PC-3 (cell line): ENCODE results near the gene ZNF296. TPM values are rescaled to one million over a fixed set of nuclear protein-coding genes. Genes with fewer than 3 reads are reported as not detected.

Experiments used
- ATAC-seq: fragments of 200-7000 bp; cut with Tn5 transposase; 2 replicates; pipeline ENCODE4 v1.9.1; 2020; ENCODE audit warnings: mild to moderate bottlenecking, moderate library complexity
- BruUV-seq: library from RNA; stranded (reverse); fragments of 400-500 nt; replicated peaks from 2 replicates; lab custom pipeline; 2021; lab: Mats Ljungman, UMichigan
- CTCF ChIA-PET: fragments of 300-600 bp; sonication (Branson Sonifier 250); formaldehyde crosslinking; loops from one replicate; lab custom pipeline; 2022; ENCODE audit warnings: antibody characterized with exemption; lab: Charles Lee
- POLR2A ChIA-PET: fragments of 300-600 bp; sonication (Branson Sonifier 250); formaldehyde crosslinking; loops from one replicate; lab custom pipeline; 2022; ENCODE audit warnings: antibody characterized with exemption; ENCODE audit not compliant: unreplicated experiment; lab: Charles Lee
- DNase-seq: peaks from one replicate; pipeline ENCODE4 v3.0.0-alpha.2; 2015
- H2AFZ ChIP-seq: fragments of 300-600 bp; sonication (generic); 2 replicates; pipeline ENCODE4 v1.6.0; 2016; ENCODE audit warnings: antibody characterized with exemption, low read length
- H3F3A ChIP-seq: fragments of 300-600 bp; sonication (generic); one replicate; pipeline ENCODE4 v1.6.0; 2017; ENCODE audit warnings: antibody characterized with exemption, low read length, control low read depth, mild to moderate bottlenecking; ENCODE audit not compliant: unreplicated experiment
- H3K27ac ChIP-seq: fragments of 300-600 bp; sonication (generic); 2 replicates; pipeline ENCODE4 v1.5.1; 2016; ENCODE audit warnings: mild to moderate bottlenecking, low read length
- H3K27me3 ChIP-seq: fragments of 300-600 bp; sonication (generic); 2 replicates; pipeline ENCODE4 v1.6.1; 2016; ENCODE audit warnings: low read length, mixed read lengths
- H3K36me3 ChIP-seq: fragments of 300-600 bp; sonication (generic); 2 replicates; pipeline ENCODE4 v1.6.1; 2016; ENCODE audit warnings: low read depth, mixed run types, low read length, mixed read lengths
- H3K4me1 ChIP-seq: fragments of 300-600 bp; sonication (generic); 2 replicates; pipeline ENCODE4 v1.5.1; 2016; ENCODE audit warnings: low read length; ENCODE audit not compliant: insufficient read depth
- H3K4me2 ChIP-seq: fragments of 300-600 bp; sonication (generic); 2 replicates; pipeline ENCODE4 v1.6.0; 2016; ENCODE audit warnings: low read length
- H3K4me3 ChIP-seq: fragments of 300-600 bp; sonication (generic); 2 replicates; pipeline ENCODE4 v1.5.1; 2016; ENCODE audit warnings: mild to moderate bottlenecking, low read length, mixed read lengths
- H3K79me2 ChIP-seq: fragments of 300-600 bp; sonication (generic); 2 replicates; pipeline ENCODE4 v1.6.1; 2017; ENCODE audit warnings: low read length, mixed read lengths
- H3K9ac ChIP-seq: fragments of 300-600 bp; sonication (generic); 2 replicates; pipeline ENCODE4 v1.6.0; 2016; ENCODE audit warnings: mild to moderate bottlenecking, low read length
- H3K9me2 ChIP-seq: fragments of 300-600 bp; sonication (generic); replicated peaks from 2 replicates; pipeline ENCODE4 v1.6.1; 2016; ENCODE audit warnings: mixed run types, low read length, mixed read lengths
- H3K9me3 ChIP-seq: fragments of 300-600 bp; sonication (generic); 2 replicates; pipeline ENCODE4 v1.6.1; 2016; ENCODE audit warnings: low read length, mixed read lengths
- H4K20me1 ChIP-seq: fragments of 300-600 bp; sonication (generic); 2 replicates; pipeline ENCODE4 v1.6.1; 2016; ENCODE audit warnings: low read length, mixed read lengths
- CTCF ChIP-seq: fragments of 300-600 bp; sonication (generic); conservative IDR thresholded peaks from 2 replicates; pipeline ENCODE4 v1.5.1; 2017; ENCODE audit warnings: antibody characterized with exemption, low read depth, mild to moderate bottlenecking, low read length
- EZH2 ChIP-seq: fragments of 300-600 bp; sonication (generic); IDR thresholded peaks from one replicate; pipeline ENCODE4 v1.6.1; 2017; ENCODE audit warnings: antibody characterized with exemption, mild to moderate bottlenecking, low read length; ENCODE audit not compliant: unreplicated experiment
- EZH2phosphoT487 ChIP-seq: fragments of 300-600 bp; sonication (generic); IDR thresholded peaks from 2 replicates; pipeline ENCODE4 v1.6.1; 2018; ENCODE audit warnings: mild to moderate bottlenecking, antibody characterized with exemption, low read length, borderline replicate concordance
- intact Hi-C: fragments of 100-400 bp; cut with micrococcal nuclease; formaldehyde crosslinking; loops from 2 replicates; pipeline ENCODE4 v1.9.0; 2023
- total RNA-seq: library from RNA; depleted of rRNA; stranded (reverse); fragments of >200 nt; gene quantifications from 2 replicates; pipeline ENCODE4 v1.2.3, GENCODE V29; 2014

The ZNF296 gene
- total RNA-seq, 1 experiment from 2014 or later: 2.4 TPM

- H3K4me3 ChIP-seq: no peak overlapping the region
- TF ChIP-seq CTCF: no peak
- no peak for TF ChIP-seq EZH2
- TF ChIP-seq EZH2phosphoT487: no peak
- DNase-seq (no peak), ATAC-seq (no peak)
- H3K9ac ChIP-seq: no peak overlapping the region
- H3K4me1 ChIP-seq: no peaks in the 10 kb centered on the region
- H2AFZ ChIP-seq: no peak overlapping the region
- H3F3A ChIP-seq: no peaks in the 10 kb centered on the region
- H3K9me2 ChIP-seq: no peaks in the 10 kb centered on the region
- no peaks in the 10 kb centered on the region for H3K27me3 ChIP-seq
- no peak overlapping the region for H3K4me2 ChIP-seq
- POLR2A ChIA-PET: no interaction called here
- CTCF ChIA-PET: no interaction called here
- intact Hi-C loops: no loop called here
- no TSS peak for BruUV-seq
- H3K9me3 ChIP-seq: no peaks in the 10 kb centered on the region
- H3K79me2 ChIP-seq: no peaks in the 10 kb centered on the region
- H3K27ac ChIP-seq: no peak overlapping the region
- no peaks in the 10 kb centered on the region; the same call in 1 of the 2 replicates for H3K36me3 ChIP-seq
- H4K20me1 ChIP-seq: no peaks in the 10 kb centered on the region
These were observed 8.2 kb downstream of the ZNF296 start for GRCh38 chr19:45068041-45068440.

GRCh38 chr19:45066921-45067661 lies 9.2 kb downstream of the ZNF296 start:
- ATAC-seq (no peak), DNase-seq (no peak)
- no peak overlapping the region for H3K27ac ChIP-seq
- H3K36me3 ChIP-seq: peaks cover under 1% of the 10 kb centered on the region; the same call in 1 of the 2 replicates
- no peak overlapping the region for H3K9ac ChIP-seq
- intact Hi-C loops: no loop called here
- H3K4me1 ChIP-seq: no peaks in the 10 kb centered on the region
- no peaks in the 10 kb centered on the region for H3K27me3 ChIP-seq
- POLR2A ChIA-PET: no interaction called here
- no TSS peak for BruUV-seq
- H3K9me3 ChIP-seq: no peaks in the 10 kb centered on the region
- H4K20me1 ChIP-seq: no peaks in the 10 kb centered on the region
- no peak overlapping the region for H2AFZ ChIP-seq
- no peaks in the 10 kb centered on the region for H3K9me2 ChIP-seq
- no peaks in the 10 kb centered on the region for H3K79me2 ChIP-seq
- H3K4me3 ChIP-seq: no peak overlapping the region
- H3F3A ChIP-seq: no peaks in the 10 kb centered on the region
- CTCF ChIA-PET: no interaction called here
- H3K4me2 ChIP-seq: no peak overlapping the region
- TF ChIP-seq CTCF (no peak), EZH2 (no peak), EZH2phosphoT487 (no peak)
